ENCODE data around the gene HIVEP1. TPM values are rescaled to one million over a fixed set of nuclear protein-coding genes. Genes with fewer than 3 reads are reported as not detected.
"Not testable (repeated sequence)": the region's sequence is repeated elsewhere in the genome, so short reads cannot be mapped to it uniquely, and the experiment has no call there.

HIVEP1 gene
- total RNA-seq, 4 donors from 2014 or later: 26.8 to 69.3 (median 38.8) TPM

DNA sequence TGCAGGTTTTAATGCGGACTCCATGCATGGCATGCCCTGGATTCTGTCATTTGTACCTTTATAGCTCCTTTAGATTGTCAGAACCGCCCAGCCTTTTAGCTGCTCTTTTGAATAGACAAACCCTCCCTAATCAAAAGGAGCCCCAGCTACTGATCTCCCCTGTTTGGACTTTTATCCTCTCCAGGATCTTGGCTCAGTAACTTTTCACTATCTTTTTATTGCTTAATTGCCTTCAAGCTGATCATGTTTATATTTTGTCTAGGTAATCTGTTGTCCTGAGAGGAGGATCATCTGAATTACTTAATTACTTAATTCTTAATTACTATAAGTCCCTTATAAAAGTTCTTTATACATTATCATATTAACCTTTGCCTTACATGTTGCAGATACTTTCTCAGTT lies 93.2 kb downstream of the HIVEP1 start:
- no peaks in the 10 kb centered on the region for H3K9me3 ChIP-seq
- H3K36me3 ChIP-seq: peaks cover 0 to 4% (median 0%) of the 10 kb centered on the region in 3 donors
- DNase-seq: no peak
- TF ChIP-seq POLR2A (IDR thresholded peaks at IDR 0.05): no peak
- TF ChIP-seq, protein P1, sequence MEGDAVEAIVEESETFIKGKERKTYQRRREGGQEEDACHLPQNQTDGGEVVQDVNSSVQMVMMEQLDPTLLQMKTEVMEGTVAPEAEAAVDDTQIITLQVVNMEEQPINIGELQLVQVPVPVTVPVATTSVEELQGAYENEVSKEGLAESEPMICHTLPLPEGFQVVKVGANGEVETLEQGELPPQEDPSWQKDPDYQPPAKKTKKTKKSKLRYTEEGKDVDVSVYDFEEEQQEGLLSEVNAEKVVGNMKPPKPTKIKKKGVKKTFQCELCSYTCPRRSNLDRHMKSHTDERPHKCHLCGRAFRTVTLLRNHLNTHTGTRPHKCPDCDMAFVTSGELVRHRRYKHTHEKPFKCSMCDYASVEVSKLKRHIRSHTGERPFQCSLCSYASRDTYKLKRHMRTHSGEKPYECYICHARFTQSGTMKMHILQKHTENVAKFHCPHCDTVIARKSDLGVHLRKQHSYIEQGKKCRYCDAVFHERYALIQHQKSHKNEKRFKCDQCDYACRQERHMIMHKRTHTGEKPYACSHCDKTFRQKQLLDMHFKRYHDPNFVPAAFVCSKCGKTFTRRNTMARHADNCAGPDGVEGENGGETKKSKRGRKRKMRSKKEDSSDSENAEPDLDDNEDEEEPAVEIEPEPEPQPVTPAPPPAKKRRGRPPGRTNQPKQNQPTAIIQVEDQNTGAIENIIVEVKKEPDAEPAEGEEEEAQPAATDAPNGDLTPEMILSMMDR (IDR thresholded peaks at IDR 0.05): no peak
- no peak overlapping the region for H3K4me3 ChIP-seq
- no peak overlapping the region for H3K27ac ChIP-seq
- no peaks in the 10 kb centered on the region for H3K27me3 ChIP-seq
- H3K4me1 ChIP-seq: no peaks in the 10 kb centered on the region

DNA sequence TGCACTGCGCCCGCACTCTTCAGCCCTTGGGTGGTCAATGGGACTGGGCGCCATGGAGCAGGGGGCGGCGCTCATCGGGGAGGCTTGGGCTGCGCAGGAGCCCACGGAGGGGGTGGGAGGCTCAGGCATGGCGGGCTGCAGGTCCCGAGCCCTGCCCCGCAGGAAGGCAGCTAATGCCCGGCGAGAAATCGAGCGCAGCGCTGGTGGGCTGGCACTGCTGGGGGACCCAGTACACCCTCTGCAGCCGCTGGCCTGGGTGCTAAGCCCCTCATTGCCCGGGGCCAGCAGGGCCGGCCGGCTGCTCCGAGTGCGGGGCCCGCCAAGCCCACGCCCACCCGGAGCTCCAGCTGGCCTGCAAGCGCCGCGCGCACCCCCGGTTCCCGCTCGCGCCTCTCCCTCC lies 96.3 kb downstream of the HIVEP1 start:
- H3K27me3 ChIP-seq: not testable (repeated sequence)

DNA sequence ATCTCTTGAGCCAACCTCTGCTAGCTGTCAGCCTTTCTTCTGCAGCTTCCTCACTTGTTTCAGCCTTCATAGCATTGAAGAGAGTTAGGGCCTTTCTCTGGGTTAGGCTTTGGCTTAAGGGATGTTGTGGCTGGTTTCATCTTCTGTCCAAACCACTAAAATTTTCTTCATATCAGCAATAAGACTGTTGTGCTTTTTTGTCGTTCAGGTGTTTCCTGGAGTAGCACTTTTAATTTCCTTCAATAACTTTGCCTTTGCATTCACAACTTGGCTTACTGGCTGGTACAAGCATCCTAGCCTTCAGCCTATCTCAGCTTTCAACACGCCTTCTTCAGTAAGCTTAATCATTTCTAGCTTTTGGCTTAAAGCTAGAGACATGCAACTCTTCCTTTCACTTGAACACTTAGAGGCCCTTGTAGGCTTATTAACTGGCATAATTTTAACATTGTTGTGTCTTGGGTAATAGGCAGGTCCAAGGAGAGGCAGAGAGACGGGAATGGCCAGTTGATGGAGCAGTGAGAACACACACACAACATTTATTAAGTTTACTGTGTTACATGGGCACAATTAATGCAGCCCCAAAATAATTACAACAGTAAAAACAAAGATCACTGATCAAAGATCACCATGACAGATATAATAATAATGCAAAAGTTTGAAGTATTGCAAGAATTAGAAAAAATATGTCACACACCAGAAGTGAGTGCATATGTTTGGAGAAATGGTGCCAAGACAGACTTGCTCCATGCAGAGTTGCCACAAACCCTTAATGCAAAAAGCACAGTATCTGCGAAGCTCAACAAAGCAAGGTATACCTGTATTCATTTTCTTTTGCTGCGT lies 98.6 kb downstream of the HIVEP1 start:
- Histone ChIP-seq H3K36me3 (peaks cover 0 to 5% (median 0%) of the 10 kb centered on the region in 3 donors), H3K27me3 (no peaks in the 10 kb centered on the region), H3K27ac (no peak overlapping the region), H3K4me1 (peaks cover 0 to 3% (median 0%) of the 10 kb centered on the region in 4 donors), H3K9me3 (no peaks in the 10 kb centered on the region), H3K4me3 (no peak overlapping the region)
- DNase-seq: no peak
- TF ChIP-seq POLR2A (IDR thresholded peaks at IDR 0.05): no peak
- TF ChIP-seq, protein P1 (IDR thresholded peaks at IDR 0.05): no peak

More for the DNA sequence above, 96.3 kb downstream of the HIVEP1 start:
- H3K36me3 ChIP-seq, DNase-seq, H3K27ac ChIP-seq, H3K9me3 ChIP-seq, H3K4me1 ChIP-seq, H3K4me3 ChIP-seq: not testable (repeated sequence)

DNA sequence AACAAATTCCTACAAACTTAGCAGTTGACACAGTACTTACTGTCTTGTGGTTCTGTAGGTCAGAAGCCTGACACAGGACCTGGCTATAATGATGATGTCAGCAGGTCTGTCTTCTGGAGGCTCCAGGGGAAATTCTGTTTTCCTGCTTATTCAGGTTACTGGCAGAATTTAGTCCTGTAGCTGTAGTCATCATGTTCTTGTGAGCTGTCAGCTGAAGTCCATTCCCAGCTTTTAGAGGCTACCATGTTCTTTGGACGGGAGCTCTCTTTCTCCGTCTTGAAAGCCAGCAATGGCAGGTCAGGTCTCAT lies 99.2 kb downstream of the HIVEP1 start:
- TF ChIP-seq, protein P1 (IDR thresholded peaks at IDR 0.05): no peak
- TF ChIP-seq POLR2A (IDR thresholded peaks at IDR 0.05): no peak
- DNase-seq: no peak
- H3K4me3 ChIP-seq: no peak overlapping the region
- peaks cover 0 to 5% (median 0%) of the 10 kb centered on the region in 3 donors for H3K36me3 ChIP-seq
- H3K27me3 ChIP-seq: no peaks in the 10 kb centered on the region
- peaks cover 0 to 3% (median 0%) of the 10 kb centered on the region in 4 donors for H3K4me1 ChIP-seq
- H3K9me3 ChIP-seq: no peaks in the 10 kb centered on the region
- no peak overlapping the region for H3K27ac ChIP-seq

DNA sequence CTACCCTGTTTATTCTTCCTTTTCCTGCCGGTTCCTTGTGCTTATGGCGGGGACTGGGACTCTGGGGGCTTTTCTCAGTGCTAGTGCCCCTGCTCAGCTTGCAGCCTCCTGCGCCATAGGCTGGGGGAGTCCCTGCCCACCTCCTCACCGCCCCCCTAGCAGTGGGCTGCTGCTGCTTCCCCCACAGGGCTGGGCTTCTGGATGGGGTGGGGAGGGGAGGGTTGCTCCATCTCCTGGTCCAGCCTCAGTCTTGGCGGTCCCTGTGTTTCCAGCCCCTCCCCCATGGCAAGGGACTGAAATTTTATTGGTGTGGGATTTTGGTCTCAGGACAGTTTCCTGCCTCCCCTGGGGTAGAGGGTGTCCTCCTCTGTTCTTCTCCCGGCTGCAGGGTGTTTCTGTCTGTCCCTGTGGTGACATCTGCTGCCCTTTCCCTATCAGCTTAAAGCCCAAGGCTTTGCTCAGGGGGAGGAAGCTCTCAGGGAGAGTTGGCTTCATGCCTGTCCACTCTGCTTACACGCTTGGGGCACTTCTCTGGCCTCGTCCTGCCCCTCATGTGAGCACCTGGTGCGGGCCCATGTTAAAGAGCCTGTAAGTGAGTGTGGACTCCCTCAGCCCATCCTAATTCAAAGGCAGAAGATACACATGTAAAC lies 100.6 kb downstream of the HIVEP1 start:
- no peak for DNase-seq
- Histone ChIP-seq H3K9me3 (no peaks in the 10 kb centered on the region), H3K27me3 (no peaks in the 10 kb centered on the region), H3K36me3 (peaks cover 0 to 5% (median 0%) of the 10 kb centered on the region in 3 donors), H3K4me1 (peaks cover 0 to 3% (median 0%) of the 10 kb centered on the region in 4 donors), H3K4me3 (no peak overlapping the region), H3K27ac (no peak overlapping the region)
- TF ChIP-seq, protein P1 (IDR thresholded peaks at IDR 0.05): no peak
- no peak for TF ChIP-seq POLR2A (IDR thresholded peaks at IDR 0.05)

DNA sequence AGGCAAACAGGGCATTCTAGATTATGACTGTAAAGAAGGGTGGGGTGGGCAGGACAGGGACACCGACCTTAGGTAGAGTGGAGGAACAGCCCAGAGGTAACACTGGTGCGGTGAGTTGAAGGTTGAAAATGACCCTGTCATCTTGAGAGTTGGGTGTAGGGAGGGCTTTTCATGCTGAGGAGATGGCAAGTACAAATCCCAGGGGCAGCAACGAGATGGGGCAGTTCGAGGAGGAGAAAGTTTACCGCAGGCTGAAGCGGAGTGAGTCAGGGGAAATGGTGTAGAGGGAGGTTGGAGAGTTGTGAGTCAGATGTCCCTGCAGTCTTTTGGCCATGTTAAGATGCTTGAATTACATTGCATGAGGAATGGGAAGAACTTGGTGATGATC lies 101.1 kb downstream of the HIVEP1 start:
- Histone ChIP-seq H3K4me1 (peaks cover 0 to 3% (median 0%) of the 10 kb centered on the region in 4 donors), H3K27ac (peak overlapping the region in 1 of 4 donors; percentile 2), H3K36me3 (peaks cover 0 to 5% (median 0%) of the 10 kb centered on the region in 3 donors), H3K4me3 (no peak overlapping the region), H3K27me3 (no peaks in the 10 kb centered on the region), H3K9me3 (no peaks in the 10 kb centered on the region)
- no peak for DNase-seq
- TF ChIP-seq, protein P1 (IDR thresholded peaks at IDR 0.05): no peak
- TF ChIP-seq POLR2A (IDR thresholded peaks at IDR 0.05): no peak

Measured in Peyer's patch (tissue), 4 donors.